ENCODE data around the gene LIX1L.
A peak's percentile ranks its signal among the peaks of the same experiment; 100 is the strongest.

LIX1L gene

GRCh38 chr1:145906954-145907753, 50.7 kb downstream of the LIX1L start:
- DNase-seq (ENCODE audit: extremely low spot score, insufficient read length, low read depth) (no peak), FAIRE-seq (no peak)

GRCh38 chr1:145901312-145902021, 56.4 kb downstream of the LIX1L start:
- FAIRE-seq (no peak), DNase-seq (ENCODE audit: extremely low spot score, insufficient read length, low read depth) (no peak)

DNA sequence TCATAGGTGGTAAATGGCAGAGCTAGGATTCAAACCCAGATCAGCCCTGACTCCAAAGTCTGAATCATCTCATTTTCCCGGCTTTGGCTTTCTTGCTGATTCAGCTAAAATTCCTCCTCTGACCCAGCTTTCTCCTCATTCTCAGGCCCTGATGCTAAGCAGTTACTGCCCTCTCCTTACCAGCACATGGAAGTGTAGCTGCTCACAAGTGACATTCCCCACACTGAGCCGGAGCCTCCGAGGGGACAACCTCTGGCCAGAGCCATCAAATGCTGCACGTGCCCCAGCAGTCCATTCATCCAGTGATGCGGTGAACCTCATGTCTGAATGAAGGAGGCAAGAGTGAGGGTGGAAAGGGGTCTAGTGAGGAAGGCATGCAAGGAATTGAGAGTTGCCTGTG, 59.1 kb downstream of the LIX1L start:
- FAIRE-seq, result no peak

GRCh38 chr1:145897969-145898368, 59.8 kb downstream of the LIX1L start:
- FAIRE-seq, result no peak
- DNase-seq (ENCODE audit: extremely low spot score, insufficient read length, low read depth), result no peak

More for the DNA sequence above, 59.1 kb downstream of the LIX1L start:
- DNase-seq (ENCODE audit: extremely low spot score, insufficient read length, low read depth), result no peak

DNA sequence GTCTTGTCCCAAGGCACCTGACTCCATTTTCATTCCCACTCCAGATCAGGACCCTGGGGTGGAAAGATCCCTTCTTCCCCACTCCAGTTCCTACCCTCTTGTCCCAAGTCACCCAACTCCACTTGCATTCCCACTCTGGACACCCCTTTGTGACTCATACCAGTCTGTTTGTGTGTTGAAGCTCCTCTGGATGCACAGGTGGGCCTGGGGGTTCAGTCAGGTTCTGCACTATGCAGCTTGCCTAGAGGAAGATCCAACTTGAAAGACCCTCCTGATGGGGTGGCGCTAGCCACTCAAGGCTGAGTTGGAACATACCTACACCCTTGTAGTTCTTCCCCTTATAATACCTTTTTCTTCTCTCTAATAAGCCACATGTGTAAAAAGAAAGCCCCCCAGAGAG, 62.3 kb downstream of the LIX1L start:
- DNase-seq (ENCODE audit: extremely low spot score, insufficient read length, low read depth) (no peak), FAIRE-seq (no peak)

GRCh38 chr1:145893306-145894055, 64.3 kb downstream of the LIX1L start:
- FAIRE-seq, result no peak
- no peak for DNase-seq (ENCODE audit: extremely low spot score, insufficient read length, low read depth)

GRCh38 chr1:145892486-145893087, 65.2 kb downstream of the LIX1L start:
- FAIRE-seq (no peak), DNase-seq (ENCODE audit: extremely low spot score, insufficient read length, low read depth) (no peak)

- DNase-seq (ENCODE audit: extremely low spot score, insufficient read length, low read depth) (peak; percentile 47), FAIRE-seq (peak; percentile 38)
Observed at GRCh38 chr1:145891587-145892485, 66.0 kb downstream of the LIX1L start.

- DNase-seq (ENCODE audit: extremely low spot score, insufficient read length, low read depth), result no peak
- no peak for FAIRE-seq
Observed at GRCh38 chr1:145891143-145891542, 66.7 kb downstream of the LIX1L start.

DNA sequence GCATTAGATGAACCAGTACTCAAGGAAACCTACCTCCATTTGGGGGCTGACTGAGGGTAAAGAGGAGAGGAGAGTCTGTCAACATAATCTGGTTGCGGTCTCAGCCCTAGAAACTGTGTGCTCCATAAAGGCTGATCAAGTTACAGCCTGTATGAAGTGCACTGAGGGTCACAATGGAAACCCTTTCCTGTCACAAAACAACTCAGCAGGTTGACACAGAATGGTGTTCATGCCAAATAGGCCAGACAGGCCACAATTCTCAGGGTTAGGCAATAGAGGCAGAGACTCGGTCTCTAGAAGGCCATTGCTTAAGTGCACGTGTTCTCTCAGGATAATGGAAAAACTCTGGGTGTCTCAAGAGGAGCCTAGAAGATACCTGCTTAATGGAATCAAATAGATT, 68.1 kb downstream of the LIX1L start:
- FAIRE-seq (no peak), DNase-seq (ENCODE audit: extremely low spot score, insufficient read length, low read depth) (no peak)

DNA sequence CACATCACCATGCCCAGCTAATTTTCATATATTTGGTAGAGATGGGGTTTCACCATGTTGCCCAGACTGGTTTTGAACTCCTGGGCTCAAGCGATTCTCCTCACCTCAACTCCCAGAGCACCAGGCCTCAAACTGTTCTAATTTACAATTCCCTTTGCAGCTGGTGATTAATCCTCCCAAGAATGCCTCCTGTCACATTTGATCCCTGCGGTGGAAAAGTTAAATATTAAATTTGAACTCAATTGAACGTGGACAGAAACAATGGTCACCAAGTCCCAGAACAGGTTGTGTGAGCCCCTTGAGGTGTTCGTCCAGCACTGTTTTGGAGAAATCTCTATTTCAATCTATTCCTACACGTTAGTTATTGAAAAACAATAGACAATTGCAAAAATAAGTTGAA, 70.2 kb downstream of the LIX1L start:
- DNase-seq (ENCODE audit: extremely low spot score, insufficient read length, low read depth) (no peak), FAIRE-seq (no peak)

GRCh38 chr1:145886816-145887215, 71.0 kb downstream of the LIX1L start:
- FAIRE-seq, result no peak
- no peak for DNase-seq (ENCODE audit: extremely low spot score, insufficient read length, low read depth)

DNA sequence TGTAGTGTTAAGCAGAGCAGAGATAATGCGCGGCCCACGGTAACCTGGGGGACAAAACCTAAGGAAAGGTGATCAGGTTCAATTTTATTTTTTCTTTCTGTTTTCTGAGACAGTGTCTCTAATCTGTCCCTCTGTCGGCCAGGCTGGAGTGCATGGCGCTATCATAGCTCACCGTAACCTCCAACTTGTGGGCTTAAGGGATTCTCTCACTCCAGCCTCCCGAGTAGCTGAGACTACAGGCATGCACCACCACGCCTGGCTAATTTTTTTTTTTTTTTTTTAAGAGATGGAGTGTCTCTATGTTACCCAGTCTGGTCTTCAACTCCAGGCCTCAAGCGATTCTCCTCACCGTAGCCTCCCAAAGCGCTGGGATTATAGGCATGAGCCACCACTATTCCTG, 71.4 kb downstream of the LIX1L start:
- DNase-seq (ENCODE audit: extremely low spot score, insufficient read length, low read depth), result no peak
- no peak for FAIRE-seq

- peak; percentile 83 for DNase-seq (ENCODE audit: extremely low spot score, insufficient read length, low read depth)
- peak; percentile 68 for FAIRE-seq
Observed at GRCh38 chr1:145885738-145886287, 72.0 kb downstream of the LIX1L start, which contains the start of gene ANKRD35. Gene ANKRD35, minus strand, starts transcription at chr1:145885866. Its CDS starts 108 bp downstream, at chr1:145885758.

GRCh38 chr1:145884675-145885074, 73.1 kb downstream of the LIX1L start:
- FAIRE-seq, result no peak
- no peak for DNase-seq (ENCODE audit: extremely low spot score, insufficient read length, low read depth)
